K562 (cell line): ENCODE results near the gene COX6B1. TPM values are rescaled to one million over a fixed set of nuclear protein-coding genes. Genes with fewer than 3 reads are reported as not detected.

Experiments used
- ARNT ChIP-seq, 2 experiments: fragments of 450-650 bp; IDR thresholded peaks; 2 replicates each; pipeline ENCODE4 v1.6.1; 2016; ENCODE audit warnings: mild to moderate bottlenecking in 1 of 2
- BRD4 ChIP-seq: fragments of 200-600 bp; sonication (generic); IDR thresholded peaks from 2 replicates; pipeline ENCODE4 v1.6.1; 2017; ENCODE audit warnings: inconsistent platforms
- E2F4 ChIP-seq: sonication (generic); formaldehyde crosslinking; IDR thresholded peaks from 2 replicates; pipeline ENCODE4 v1.8.0; 2022; ENCODE audit warnings: mild to moderate bottlenecking, low read depth, missing genetic modification reagents
- EP300 ChIP-seq: IDR thresholded peaks from 2 replicates; pipeline ENCODE4 v1.6.1; 2012; ENCODE audit warnings: low read length, improper control_type of control experiment
- ILK ChIP-seq: fragments of 450-650 bp; IDR thresholded peaks from 2 replicates; pipeline ENCODE4 v1.6.1; 2016; ENCODE audit warnings: missing genetic modification characterization, low read depth, mild to moderate bottlenecking, missing compliant biosample characterization, moderate library complexity, borderline replicate concordance
- POLR2G ChIP-seq: fragments of 200-400 bp; formaldehyde crosslinking; IDR thresholded peaks from 2 replicates; pipeline ENCODE4 v1.6.1; 2017; ENCODE audit warnings: low read depth, mild to moderate bottlenecking, antibody characterized with exemption, low read length, moderate library complexity
- PPARD ChIP-seq: fragments of 250-450 bp; sonication (Bioruptor Pico); IDR thresholded peaks from 2 replicates; pipeline ENCODE4 v1.8.0; 2022; ENCODE audit warnings: inconsistent platforms, mild to moderate bottlenecking, moderate library complexity
- RBFOX2 ChIP-seq: fragments of 200-400 bp; formaldehyde crosslinking; IDR thresholded peaks from 2 replicates; pipeline ENCODE4 v1.6.1; 2017; ENCODE audit warnings: low read depth, mild to moderate bottlenecking, low read length, moderate library complexity
- RBM22 ChIP-seq: fragments of 200-400 bp; formaldehyde crosslinking; IDR thresholded peaks from 2 replicates; pipeline ENCODE4 v1.6.1; 2018; ENCODE audit warnings: low read length, low read depth; ENCODE audit not compliant: poor library complexity, severe bottlenecking
- SMAD2 ChIP-seq: fragments of 150-350 bp; IDR thresholded peaks from 2 replicates; pipeline ENCODE4 v1.6.1; 2014; ENCODE audit warnings: low read depth, mild to moderate bottlenecking, low read length
- TBL1XR1 ChIP-seq, 2 experiments: IDR thresholded peaks; 2 replicates each; pipeline ENCODE4 v1.6.1; 2012; ENCODE audit warnings: improper control_type of control experiment in 2 of 2, low read length in 2 of 2, mild to moderate bottlenecking in 1 of 2
- ZBTB12 ChIP-seq: fragments of 250-450 bp; sonication (Bioruptor Pico); IDR thresholded peaks from 2 replicates; pipeline ENCODE4 v1.4.0; 2020
- ZNF3 ChIP-seq: fragments of 250-450 bp; sonication (Bioruptor Pico); IDR thresholded peaks from 2 replicates; pipeline ENCODE4 v1.5.0; 2021; ENCODE audit warnings: mild to moderate bottlenecking, moderate library complexity
- ZNF395 ChIP-seq: fragments of 200-800 bp; sonication (Bioruptor generic); IDR thresholded peaks from 2 replicates; pipeline ENCODE4 v1.6.1; 2017; ENCODE audit warnings: missing genetic modification characterization, missing compliant biosample characterization
- ZNF407 ChIP-seq: fragments of 450-650 bp; IDR thresholded peaks from 2 replicates; pipeline ENCODE4 v1.6.1; 2016; ENCODE audit warnings: low read depth
- ZNF583 ChIP-seq: fragments of 250-450 bp; sonication (Bioruptor Pico); IDR thresholded peaks from 2 replicates; pipeline ENCODE4 v1.4.0; 2020
- polyA plus RNA-seq, 8 experiments: library from polyadenylated mRNA; depleted of rRNA in 4 of 8; stranded (reverse) in 5 of 8; unstranded in 3 of 8; fragments of >200 nt; fragmentation: Nextera tagmentation in 2 of 8; fragmentation: Illumina TruSeq in 1 of 8; extraction: Ambion mirVana in 2 of 8; extraction: Trizol in 1 of 8; gene quantifications; 2 replicates each; pipeline versions ENCODE4 v1.2.1 to v1.2.3, GENCODE V29; 2011 to 2014; ENCODE audit warnings: inconsistent platforms in 1 of 8, missing spikeins in 1 of 8
- total RNA-seq, 7 experiments: library from RNA; depleted of rRNA in 6 of 7; stranded (reverse); fragments of >200 nt in 6 of 7; fragmentation: Illumina TruSeq in 2 of 7; extraction: Trizol in 2 of 7; gene quantifications; 2 replicates each; pipeline versions ENCODE4 v1.2.1 to v1.2.3, GENCODE V29; 2011 to 2021; ENCODE audit warnings: low replicate concordance in 1 of 7

COX6B1 gene
- total and polyA plus RNA-seq, 9 of the 15 experiments (the other 6 are each of a cell fraction or from before 2014, with no cell fraction given), result 777 to 2,393 (median 1,219) TPM

- TF ChIP-seq ZNF407 (no peak), E2F4 (CRISPR knock-in tag) (no peak), ARNT (IDR thresholded peaks at IDR 0.05) (no peak), TBL1XR1 (IDR thresholded peaks at IDR 0.05; ENCODE audit: low read length in 2 of 2) (peak in 1 of 2 experiments; percentile 38; a peak in 1 of 4 replicates), SMAD2 (no peak), PPARD (CRISPR knock-in tag) (no peak), RBM22 (no peak), EP300 (peak; percentile 42; the same call in 1 of the 2 replicates), RBFOX2 (peak; percentile 57; the same call in 1 of the 2 replicates), ZNF3 (CRISPR knock-in tag) (no peak), POLR2G (peak; percentile 55), BRD4 (0 out of 2 replicates have a peak, but pooled peaks have one; percentile 46), ZNF583 (no peak), ILK (tag) (no peak), ZBTB12 (CRISPR knock-in tag) (peak; percentile 85), ZNF395 (CRISPR knock-in tag) (peak; percentile 15; the same call in 1 of the 2 replicates)
Measured at GRCh38 chr19:35641515-35642151, 6.5 kb upstream of the COX6B1 start, which contains the start of gene ETV2 (continued).
